ENCODE data around the gene LMF2.

LMF2 gene

DNA sequence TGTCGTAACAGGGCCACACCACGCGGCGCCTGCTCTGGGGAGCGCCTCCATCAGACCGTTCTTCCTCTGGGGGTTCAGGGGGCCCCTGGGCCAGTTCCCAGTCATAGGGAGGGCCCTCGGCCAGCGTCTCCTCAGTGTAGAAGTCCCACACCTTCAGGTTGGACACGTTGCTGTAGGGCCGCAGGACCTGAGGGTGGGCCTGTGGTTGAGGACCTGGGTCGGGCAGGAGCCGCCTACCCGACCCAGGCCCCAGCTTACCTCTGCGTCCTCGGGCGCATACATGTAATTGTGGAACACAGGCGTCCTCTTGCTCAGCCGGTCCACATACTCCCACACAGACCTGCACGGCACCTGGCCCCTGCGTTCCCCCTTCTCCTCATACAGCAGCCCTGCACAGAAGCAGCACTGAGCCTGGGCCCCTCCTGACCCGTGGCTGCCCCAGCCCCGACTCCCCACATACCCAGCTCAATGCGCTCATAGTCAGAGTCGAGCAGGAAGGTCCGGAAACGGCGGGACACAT, 52.9 kb downstream of the LMF2 start:
- H4K20me1 ChIP-seq, result peaks cover 11 to 96% (median 60%) of the 10 kb centered on the region in 11 experiments; a peak in 21 of 22 replicates

More for the DNA sequence above, 52.9 kb downstream of the LMF2 start:
- no peak for TF ChIP-seq Cebpa-rat (IDR thresholded peaks at IDR 0.05)
- Histone ChIP-seq H3K36me3 (peaks cover 78 to 98% (median 91%) of the 10 kb centered on the region in 11 experiments), H3K27me3 (no peaks in the 10 kb centered on the region), H3K9ac (no peak overlapping the region), H3K27ac (no peak overlapping the region), H3K4me3 (no peak overlapping the region), H3K4me2 (no peak overlapping the region), H3K4me1 (peaks cover 9 to 30% (median 17%) of the 10 kb centered on the region in 10 experiments), H3K9me3 (replicated peaks in 1 of 11) (peaks cover 0 to 4% (median 0%) of the 10 kb centered on the region in 11 experiments; a peak in 1 of 22 replicates)
